GM21447 (cell line): Measurements from ENCODE around the gene ING1.

Experiments used
- ATAC-seq: cut with Tn5 transposase; IDR thresholded peaks from one replicate; pipeline ENCODE4 v1.9.1; 2021; ENCODE audit not compliant: unreplicated experiment

The ING1 gene

GRCh38 chr13:110769097-110769496, 55.6 kb downstream of the ING1 start:
- ATAC-seq: no peak

GRCh38 chr13:110770678-110771077, 57.2 kb downstream of the ING1 start:
- no peak for ATAC-seq

GRCh38 chr13:110771194-110771593, 57.7 kb downstream of the ING1 start:
- ATAC-seq: no peak

- ATAC-seq: no peak
Observed at GRCh38 chr13:110772091-110772984, 58.8 kb downstream of the ING1 start.
